Measurements from ENCODE around the gene ZNF662. TPM values are rescaled to one million over a fixed set of nuclear protein-coding genes. Genes with fewer than 3 reads are reported as not detected.

Gene ZNF662
- total RNA-seq, 1 donor from 2014 or later: 0.54 TPM

DNA sequence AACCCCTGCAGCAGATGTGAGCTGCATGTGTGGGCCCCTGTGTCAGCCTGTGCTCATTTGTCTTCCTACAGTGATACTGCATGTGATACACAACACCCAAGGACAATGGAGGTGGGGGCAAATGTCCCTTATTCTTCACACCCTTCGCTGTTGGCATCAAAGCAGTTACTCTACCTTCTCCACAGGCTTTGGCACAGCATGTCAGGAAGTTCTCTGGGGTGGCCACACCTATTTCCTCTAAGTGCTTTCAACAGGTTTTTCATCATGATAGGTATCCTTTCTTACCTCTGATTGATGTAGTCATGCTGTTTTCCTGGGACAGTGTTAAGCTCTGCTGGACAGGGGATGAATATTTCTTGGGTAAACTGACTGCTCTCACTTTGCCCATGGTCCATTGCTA is 29.5 kb downstream of the ZNF662 start:
- intact Hi-C loops (cut with micrococcal nuclease): no loop called here

- intact Hi-C loops (cut with micrococcal nuclease): no loop called here
Measured at GRCh38 chr3:42936157-42936981, 30.4 kb downstream of the ZNF662 start.

GRCh38 chr3:42937334-42937733 is 31.4 kb downstream of the ZNF662 start:
- intact Hi-C loops (cut with micrococcal nuclease): no loop called here

DNA sequence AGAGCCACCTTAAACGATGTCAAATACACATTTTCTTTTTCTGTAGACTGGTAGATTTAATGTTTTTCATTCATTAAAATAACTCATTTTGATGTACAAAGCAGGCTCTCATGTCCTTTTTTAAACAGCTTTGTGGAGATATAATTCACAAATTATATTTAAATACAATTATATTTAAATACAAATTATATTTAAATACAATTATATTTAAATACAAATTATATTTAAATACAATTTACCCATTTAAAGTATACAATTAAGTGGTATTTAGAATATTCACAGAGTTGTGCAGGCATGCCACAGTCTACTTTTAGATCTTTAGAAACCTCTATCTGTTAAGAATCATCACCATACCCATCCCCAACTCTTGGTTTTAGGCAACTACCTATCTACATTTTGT is 36.8 kb downstream of the ZNF662 start:
- intact Hi-C loops (cut with micrococcal nuclease): no loop called here

- intact Hi-C loops (cut with micrococcal nuclease): no loop called here
Measured at GRCh38 chr3:42946050-42946449, 40.1 kb downstream of the ZNF662 start.

DNA sequence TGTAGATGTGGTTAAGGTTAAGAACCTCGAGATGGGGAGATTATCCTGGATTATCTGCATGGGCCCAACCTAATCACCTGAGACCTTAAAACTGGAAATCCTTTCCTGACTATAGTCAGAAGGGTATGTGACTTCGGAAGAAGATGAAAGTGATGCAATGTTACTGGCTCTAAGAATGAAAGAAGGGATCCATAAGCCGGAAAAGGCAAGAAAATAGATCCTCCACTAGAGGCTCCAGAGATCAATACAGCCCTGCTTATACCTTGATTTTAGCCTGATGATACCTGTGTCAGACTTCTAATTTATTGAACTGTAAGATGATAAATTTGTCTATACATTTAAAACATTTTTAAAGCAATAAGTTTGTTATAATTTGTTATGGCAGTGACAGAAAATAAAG is 51.6 kb downstream of the ZNF662 start:
- intact Hi-C loops (cut with micrococcal nuclease): no loop called here

GRCh38 chr3:42960282-42960681 is 54.3 kb downstream of the ZNF662 start:
- intact Hi-C loops (cut with micrococcal nuclease): loop anchor here (10.0 kb wide), 1 partner anchor 205 kb away; no protein-coding TSS in a partner anchor

DNA sequence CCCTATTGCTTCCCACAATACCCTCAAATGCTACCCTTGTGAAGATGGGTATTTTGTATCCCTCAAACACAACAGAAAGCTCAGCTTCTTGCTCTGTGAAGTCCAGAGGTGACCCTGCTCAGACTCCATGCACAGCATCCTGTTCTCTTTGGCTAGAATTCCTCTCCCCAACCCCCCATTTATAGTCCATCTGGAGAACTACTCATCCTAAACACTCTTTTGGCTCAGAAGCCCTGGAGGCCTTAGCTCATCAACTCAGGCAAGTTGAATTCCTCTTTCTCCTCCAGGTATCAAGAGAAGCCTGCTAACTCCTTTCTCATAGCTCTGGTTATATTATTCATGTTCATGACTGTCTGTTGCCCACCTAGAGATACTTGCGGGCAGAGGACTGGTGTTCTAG is 54.8 kb downstream of the ZNF662 start:
- intact Hi-C loops (cut with micrococcal nuclease): loop anchor here (1.0 to 10.0 kb wide), 3 partner anchors 204 to 543 kb away; no protein-coding TSS in a partner anchor

DNA sequence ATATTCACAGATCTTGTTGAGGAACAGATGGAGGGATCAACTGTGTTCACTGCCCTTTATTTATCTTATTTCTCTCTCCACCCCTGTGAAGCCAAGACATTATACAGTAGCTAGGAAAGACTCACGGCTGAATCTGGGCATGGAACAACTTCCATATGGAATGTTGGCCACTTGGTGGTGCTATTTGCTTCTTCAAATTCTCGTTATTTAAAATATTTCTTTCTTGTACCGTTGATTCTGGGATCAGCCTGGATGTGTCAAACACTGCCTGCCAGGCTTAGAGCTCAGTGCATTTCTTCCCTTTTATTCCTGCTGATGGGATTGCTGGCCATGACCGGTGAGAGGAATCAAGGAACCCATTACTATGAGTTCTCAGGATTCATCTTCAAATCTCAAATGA is 55.7 kb downstream of the ZNF662 start:
- intact Hi-C loops (cut with micrococcal nuclease): loop anchor here (1.0 to 10.0 kb wide), 3 partner anchors 203 to 542 kb away; no protein-coding TSS in a partner anchor

GRCh38 chr3:42963269-42963668 is 57.3 kb downstream of the ZNF662 start:
- intact Hi-C loops (cut with micrococcal nuclease): loop anchor here (10.0 kb wide), 1 partner anchor 202 kb away; no protein-coding TSS in a partner anchor

- intact Hi-C loops (cut with micrococcal nuclease): loop anchor here (10.0 kb wide), 1 partner anchor 201 kb away; no protein-coding TSS in a partner anchor
Measured at GRCh38 chr3:42964266-42964665, 58.3 kb downstream of the ZNF662 start.

Other genes with a start within 250 kb of the ZNF662 start
- not detected in 2 replicates for gene KLHL40, start 220.6 kb upstream of the ZNF662 start, total RNA-seq
- gene HHATL, start 203.3 kb upstream of the ZNF662 start, total RNA-seq: not detected in 2 replicates
- 0.20 and 0.54 TPM in 2 replicates for gene CCDC13, start 132.9 kb upstream of the ZNF662 start, total RNA-seq
- 74.2 and 76.8 TPM in 2 replicates for gene HIGD1A, start 101.7 kb upstream of the ZNF662 start, total RNA-seq
- 1.6 and 2.7 TPM in 2 replicates for gene ACKR2, start 96.7 kb upstream of the ZNF662 start, total RNA-seq
- gene CYP8B1, start 30.3 kb upstream of the ZNF662 start, total RNA-seq: not detected in 2 replicates
- gene GASK1A, start 73.2 kb downstream of the ZNF662 start, total RNA-seq: not detected in 2 replicates
- gene POMGNT2, start 199.9 kb downstream of the ZNF662 start, total RNA-seq: 4.8 and 5.5 TPM in 2 replicates

Measured in T-helper 1 cell treated with Interleukin-12 subunit alpha and Interleukin-12 subunit beta and Interleukin-4 antibody, amounts not matched to agents 30 ng/mL and 1 ng/mL, for 36 hours (primary cell).